ENCODE measurements around the gene THAP7. TPM values are rescaled to one million over a fixed set of nuclear protein-coding genes. Genes with fewer than 3 reads are reported as not detected.

THAP7 gene
- total RNA-seq, 1 donor from 2014 or later = 27.5 TPM

Other genes with a start within 250 kb of the THAP7 start
- gene SERPIND1, start 228.0 kb downstream of the THAP7 start, total RNA-seq = 0.58 TPM
- 100 TPM for gene PI4KA, start 143.3 kb downstream of the THAP7 start, total RNA-seq
- gene SNAP29, start 143.1 kb downstream of the THAP7 start, total RNA-seq = 34.6 TPM
- gene CRKL, start 84.7 kb downstream of the THAP7 start, total RNA-seq = 54.1 TPM
- gene AIFM3, start 34.9 kb downstream of the THAP7 start, total RNA-seq = 8.3 TPM
- 93.5 TPM for gene LZTR1, start 19.8 kb downstream of the THAP7 start, total RNA-seq
- 2.4 TPM for gene P2RX6, start 13.0 kb upstream of the THAP7 start, total RNA-seq
- gene SLC7A4, start 30.4 kb upstream of the THAP7 start, total RNA-seq = 5.6 TPM
- gene LRRC74B, start 43.8 kb upstream of the THAP7 start, total RNA-seq = not detected

Data from mucosa of gallbladder (tissue), 1 donor.